ENCODE results near the gene MYEF2.
A peak's percentile ranks its signal among the peaks of the same experiment; 100 is the strongest.

The MYEF2 gene

DNA sequence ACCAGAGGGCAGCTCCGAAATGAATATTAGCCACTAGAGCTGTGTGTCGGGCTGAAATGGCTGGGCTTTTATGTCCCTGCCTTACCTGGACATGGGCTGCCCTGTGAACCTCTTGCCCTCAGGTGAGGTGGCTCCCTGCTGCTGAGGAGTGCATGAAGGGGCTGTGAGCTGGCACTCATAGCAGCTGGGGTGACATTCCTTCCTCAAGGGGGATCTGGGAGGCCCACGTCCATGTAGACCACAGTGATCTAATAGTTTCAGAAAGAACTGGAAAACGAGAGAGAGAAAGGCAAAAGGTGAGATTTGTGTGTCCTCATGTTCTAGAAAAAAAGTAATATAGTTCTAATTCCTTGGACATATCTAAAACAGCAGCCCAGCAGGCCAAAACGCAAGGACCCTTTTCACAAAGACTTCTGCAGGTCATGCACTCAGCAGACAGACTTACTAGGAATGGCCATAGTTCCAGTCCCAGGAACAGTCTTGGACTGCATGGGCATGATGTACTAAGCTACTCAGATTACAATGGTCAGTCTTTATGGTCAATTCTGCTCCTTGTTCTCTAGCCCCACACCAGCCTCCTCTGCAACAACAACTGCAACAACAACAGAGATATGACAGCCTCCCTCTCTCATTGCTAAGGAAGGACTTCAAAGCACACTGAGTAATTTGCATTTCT, 68.1 kb downstream of the MYEF2 start:
- H3K27me3 Mint-ChIP-seq, result peaks cover 9% of the 10 kb centered on the region
- no peaks in the 10 kb centered on the region for H3K9me3 Mint-ChIP-seq
- ATAC-seq, result no peak
- H3K4me3 Mint-ChIP-seq, result no peak overlapping the region
- no peaks in the 10 kb centered on the region for H3K36me3 Mint-ChIP-seq
- H3K4me1 Mint-ChIP-seq, result no peaks in the 10 kb centered on the region
- H3K27ac Mint-ChIP-seq, result no peak overlapping the region

DNA sequence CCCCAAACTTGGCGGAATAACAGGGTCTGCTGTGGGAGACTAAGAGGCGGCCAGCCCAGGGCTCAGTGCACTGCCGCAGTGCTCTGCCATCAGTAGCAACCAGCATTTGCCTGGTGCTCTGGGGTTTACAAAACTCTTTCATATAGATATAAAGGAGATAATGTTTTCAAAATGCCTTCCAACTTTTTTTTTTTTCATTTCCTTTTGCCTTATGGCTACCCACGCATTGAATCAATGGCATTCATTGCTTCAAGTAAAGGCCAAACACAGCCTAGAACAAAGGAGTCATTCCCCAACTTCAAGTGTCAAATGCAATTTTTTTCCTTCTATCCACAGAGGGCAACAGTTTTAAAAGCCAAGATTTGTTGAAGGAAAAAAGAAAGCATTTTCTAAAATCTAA, 68.9 kb downstream of the MYEF2 start:
- no peak overlapping the region for H3K27ac Mint-ChIP-seq

DNA sequence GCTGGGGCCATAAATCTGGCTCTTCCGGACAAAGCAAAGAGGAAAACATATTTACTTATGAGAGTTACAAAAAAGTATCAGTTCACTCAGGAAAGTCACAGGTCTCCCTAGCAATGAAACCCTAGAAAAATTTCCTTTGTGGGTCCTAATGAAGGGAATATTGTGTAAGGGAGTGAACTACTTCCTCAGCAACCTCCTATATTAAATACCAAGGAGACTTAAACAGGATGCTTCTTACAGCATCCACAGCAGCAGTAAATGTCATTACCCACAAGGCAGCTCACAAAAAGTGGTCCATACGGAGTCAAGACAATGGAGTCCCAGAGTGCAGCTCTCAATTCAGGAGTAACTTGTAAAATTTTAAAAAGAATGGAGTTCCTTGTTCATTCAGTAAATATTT, 72.2 kb downstream of the MYEF2 start:
- Mint-ChIP-seq H3K4me1 (no peaks in the 10 kb centered on the region), H3K36me3 (no peaks in the 10 kb centered on the region), H3K4me3 (no peak overlapping the region), H3K9me3 (no peaks in the 10 kb centered on the region), H3K27me3 (peaks cover 12% of the 10 kb centered on the region), H3K27ac (no peak overlapping the region)
- no peak for ATAC-seq

More for the DNA sequence above, 68.9 kb downstream of the MYEF2 start:
- Mint-ChIP-seq H3K27me3 (peaks cover 9% of the 10 kb centered on the region), H3K4me3 (no peak overlapping the region), H3K9me3 (no peaks in the 10 kb centered on the region), H3K4me1 (no peaks in the 10 kb centered on the region), H3K36me3 (no peaks in the 10 kb centered on the region)
- ATAC-seq, result no peak

DNA sequence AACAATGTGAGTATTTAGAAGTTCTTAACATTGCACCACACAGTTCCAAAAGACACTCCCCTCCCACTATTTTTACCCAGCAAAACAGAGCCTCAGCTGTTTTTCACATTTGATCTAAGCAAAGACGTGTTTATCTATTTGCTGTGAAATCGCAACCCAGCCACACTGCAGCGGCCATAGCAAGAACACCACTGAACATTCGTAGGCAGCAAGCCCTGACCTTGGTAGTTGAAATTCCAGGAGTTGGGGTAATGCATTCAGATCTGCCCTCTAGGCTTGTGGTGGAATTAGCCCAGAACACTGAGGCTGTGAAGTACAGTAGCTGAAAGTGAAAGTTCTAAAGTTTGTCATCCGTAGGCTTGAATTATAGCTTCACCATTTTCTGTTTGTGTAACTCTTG, 74.4 kb downstream of the MYEF2 start:
- Mint-ChIP-seq H3K27me3 (peaks cover 20% of the 10 kb centered on the region), H3K4me1 (no peaks in the 10 kb centered on the region), H3K36me3 (no peaks in the 10 kb centered on the region), H3K27ac (no peak overlapping the region), H3K9me3 (no peaks in the 10 kb centered on the region), H3K4me3 (no peak overlapping the region)
- no peak for ATAC-seq

DNA sequence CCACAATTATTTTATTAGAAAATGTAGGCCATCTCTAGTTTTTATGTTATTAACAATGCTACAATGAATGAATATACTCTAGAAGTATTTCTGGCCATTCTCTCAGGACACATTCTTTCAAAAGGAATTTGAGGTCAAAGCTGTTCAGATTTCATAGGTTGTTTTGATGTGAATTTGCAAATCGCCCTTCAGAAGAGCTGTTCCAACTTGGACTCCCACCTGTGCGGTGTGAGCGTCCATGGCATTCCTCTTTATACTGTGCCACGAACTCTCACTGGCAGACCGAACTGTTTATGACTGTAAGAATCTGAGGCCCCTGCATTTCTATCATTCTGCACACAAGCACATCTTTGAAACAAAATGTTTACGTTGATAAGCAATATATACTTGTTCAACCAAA, 75.9 kb downstream of the MYEF2 start:
- Mint-ChIP-seq H3K27ac (no peak overlapping the region), H3K36me3 (no peaks in the 10 kb centered on the region), H3K4me1 (no peaks in the 10 kb centered on the region)

DNA sequence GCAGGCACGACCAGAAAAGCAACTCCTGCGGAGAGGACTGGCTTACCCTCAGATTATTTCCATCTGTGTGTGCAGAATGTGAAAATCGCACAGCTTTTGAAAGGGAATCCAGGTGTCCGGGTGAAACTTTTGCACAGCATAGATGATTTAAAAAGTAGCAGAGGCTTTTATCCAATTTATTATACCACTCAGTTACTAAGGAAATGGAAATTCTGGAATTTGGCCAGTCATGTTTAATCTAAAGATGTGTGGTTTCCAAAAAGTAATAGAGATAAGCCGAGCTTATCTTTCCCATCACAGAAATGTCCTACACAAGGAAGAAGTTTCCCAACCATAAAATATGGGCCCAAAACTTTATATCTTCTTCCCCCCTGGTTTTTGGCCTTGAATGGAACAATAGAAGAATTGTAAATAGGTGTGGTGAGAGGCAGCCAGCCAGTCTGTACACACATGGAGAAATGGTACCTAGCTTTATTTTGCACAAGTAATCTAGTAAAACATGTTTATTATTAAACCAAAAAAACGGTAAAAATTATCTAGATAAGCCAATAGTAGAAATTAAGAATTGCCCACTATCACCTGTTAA, 76.6 kb downstream of the MYEF2 start:
- H3K4me3 Mint-ChIP-seq, result no peak overlapping the region
- H3K27ac Mint-ChIP-seq, result no peak overlapping the region
- no peak for ATAC-seq

More for the DNA sequence above, 75.9 kb downstream of the MYEF2 start:
- ATAC-seq, result no peak
- Mint-ChIP-seq H3K4me3 (no peak overlapping the region), H3K9me3 (no peaks in the 10 kb centered on the region), H3K27me3 (peaks cover 20% of the 10 kb centered on the region)

DNA sequence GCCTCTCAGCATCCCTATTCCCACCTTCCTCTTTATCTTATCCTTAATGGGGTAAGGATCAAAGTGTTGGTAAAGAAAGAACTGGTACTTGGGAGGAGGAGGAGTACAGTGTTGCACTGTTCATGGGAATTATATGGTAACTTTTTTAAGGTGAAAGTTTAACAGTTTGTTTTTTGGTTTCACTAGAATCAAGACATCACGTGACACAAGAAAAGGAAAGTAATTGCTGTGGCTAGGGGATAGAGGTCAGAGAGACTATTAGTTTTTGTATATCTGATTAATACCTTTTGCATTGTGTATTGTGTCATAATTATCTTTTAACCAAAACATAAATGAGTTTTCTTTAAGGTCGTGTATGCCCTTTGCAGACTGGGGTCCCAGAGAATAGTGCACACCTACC, 80.8 kb downstream of the MYEF2 start:
- no peaks in the 10 kb centered on the region for H3K36me3 Mint-ChIP-seq
- peaks cover 11% of the 10 kb centered on the region for H3K27me3 Mint-ChIP-seq
- no peaks in the 10 kb centered on the region for H3K4me1 Mint-ChIP-seq
- H3K4me3 Mint-ChIP-seq, result no peak overlapping the region
- no peaks in the 10 kb centered on the region for H3K9me3 Mint-ChIP-seq
- no peak for ATAC-seq
- H3K27ac Mint-ChIP-seq, result no peak overlapping the region

More for the DNA sequence above, 76.6 kb downstream of the MYEF2 start:
- H3K27me3 Mint-ChIP-seq, result peaks cover 13% of the 10 kb centered on the region
- H3K4me1 Mint-ChIP-seq, result no peaks in the 10 kb centered on the region
- H3K9me3 Mint-ChIP-seq, result no peaks in the 10 kb centered on the region
- no peaks in the 10 kb centered on the region for H3K36me3 Mint-ChIP-seq

DNA sequence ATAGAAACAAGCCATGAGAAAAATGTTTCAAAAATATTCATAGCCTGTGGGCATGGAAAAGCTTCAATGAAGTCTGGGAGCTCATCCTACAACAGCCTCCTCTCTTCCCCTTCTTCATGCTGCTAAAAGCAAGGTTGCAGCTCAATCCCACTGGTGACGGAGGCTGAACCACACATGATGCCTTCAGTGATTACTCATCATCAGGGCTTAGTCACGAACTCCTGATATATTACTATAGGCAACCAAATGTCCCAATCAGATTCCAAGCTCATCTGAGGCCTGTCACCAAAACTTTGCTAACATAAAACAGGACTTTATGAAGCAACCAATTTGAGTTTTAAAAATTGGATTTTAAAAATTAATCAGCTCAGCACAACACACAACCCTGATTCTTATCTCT, 81.3 kb downstream of the MYEF2 start:
- no peak overlapping the region for H3K4me3 Mint-ChIP-seq
- no peak for ATAC-seq
- no peaks in the 10 kb centered on the region for H3K36me3 Mint-ChIP-seq
- no peaks in the 10 kb centered on the region for H3K9me3 Mint-ChIP-seq
- H3K27ac Mint-ChIP-seq, result no peak overlapping the region
- peaks cover 11% of the 10 kb centered on the region for H3K27me3 Mint-ChIP-seq
- H3K4me1 Mint-ChIP-seq, result no peaks in the 10 kb centered on the region

DNA sequence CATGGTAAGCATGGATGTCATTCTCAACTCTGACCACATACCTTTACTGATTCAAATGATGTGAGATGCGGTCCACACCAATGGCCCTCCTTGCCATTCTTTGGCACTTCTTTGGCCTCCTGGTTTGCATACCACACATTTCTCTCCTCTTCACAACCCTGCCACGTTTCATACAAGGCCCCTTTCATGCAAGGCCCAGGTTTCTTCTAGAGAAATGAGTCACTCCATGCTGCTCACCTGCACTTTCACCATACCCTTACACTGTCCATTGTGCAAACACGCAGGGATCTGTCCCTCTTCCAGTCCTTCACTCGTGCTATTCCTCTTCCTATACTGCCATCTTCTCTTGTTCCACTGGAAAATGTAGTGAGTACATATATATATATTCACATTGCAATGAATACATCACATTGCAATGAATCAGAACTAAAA, 81.7 kb downstream of the MYEF2 start:
- H3K4me1 Mint-ChIP-seq, result no peaks in the 10 kb centered on the region
- no peaks in the 10 kb centered on the region for H3K9me3 Mint-ChIP-seq
- H3K27me3 Mint-ChIP-seq, result peaks cover 11% of the 10 kb centered on the region
- H3K36me3 Mint-ChIP-seq, result no peaks in the 10 kb centered on the region
- no peak overlapping the region for H3K4me3 Mint-ChIP-seq
- H3K27ac Mint-ChIP-seq, result no peak overlapping the region
- peak; percentile 38 for ATAC-seq

DNA sequence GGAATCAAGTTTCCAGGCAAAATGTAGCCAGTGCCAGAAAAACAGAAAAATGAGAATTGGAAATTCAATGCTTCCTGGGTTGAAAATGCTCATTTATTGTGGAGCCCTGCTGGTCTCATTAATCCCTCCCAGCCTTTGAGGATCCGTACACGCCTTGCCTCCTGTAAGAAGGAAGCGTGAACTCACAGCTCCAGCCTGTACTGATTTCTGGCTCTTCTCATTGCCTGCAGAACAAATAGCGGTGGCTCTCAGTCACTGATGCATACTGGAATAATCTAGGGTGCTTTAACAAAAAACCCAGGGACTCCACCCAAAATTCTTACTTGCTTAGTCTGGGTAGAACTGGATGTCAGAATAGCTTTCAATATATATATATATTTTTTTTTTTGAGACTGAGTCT, 86.6 kb downstream of the MYEF2 start:
- Mint-ChIP-seq H3K4me3 (no peak overlapping the region), H3K4me1 (no peaks in the 10 kb centered on the region), H3K27me3 (no peaks in the 10 kb centered on the region), H3K27ac (no peak overlapping the region), H3K36me3 (no peaks in the 10 kb centered on the region), H3K9me3 (no peaks in the 10 kb centered on the region)
- no peak for ATAC-seq

DNA sequence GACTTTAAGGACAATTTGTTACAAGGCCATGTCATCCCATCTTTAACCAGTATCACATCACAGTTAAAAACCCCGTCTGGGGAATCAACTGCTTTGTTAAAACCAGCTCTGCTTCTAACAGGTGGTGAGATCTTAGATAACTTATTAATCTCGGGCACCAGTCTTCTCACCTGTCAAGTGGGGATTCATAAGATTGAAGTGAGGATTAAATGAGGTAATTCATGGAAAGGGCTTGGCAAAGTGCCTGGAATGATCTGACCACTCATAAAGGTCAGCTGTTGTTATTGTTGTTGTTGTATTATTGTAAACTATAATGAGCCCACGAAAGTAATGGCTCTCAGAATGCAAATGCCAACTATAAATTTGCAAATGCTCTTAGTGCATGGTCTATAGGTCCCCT, 87.4 kb downstream of the MYEF2 start:
- H3K9me3 Mint-ChIP-seq, result no peaks in the 10 kb centered on the region
- no peaks in the 10 kb centered on the region for H3K4me1 Mint-ChIP-seq
- H3K4me3 Mint-ChIP-seq, result no peak overlapping the region
- no peak for ATAC-seq
- H3K27me3 Mint-ChIP-seq, result no peaks in the 10 kb centered on the region
- no peaks in the 10 kb centered on the region for H3K36me3 Mint-ChIP-seq
- no peak overlapping the region for H3K27ac Mint-ChIP-seq

DNA sequence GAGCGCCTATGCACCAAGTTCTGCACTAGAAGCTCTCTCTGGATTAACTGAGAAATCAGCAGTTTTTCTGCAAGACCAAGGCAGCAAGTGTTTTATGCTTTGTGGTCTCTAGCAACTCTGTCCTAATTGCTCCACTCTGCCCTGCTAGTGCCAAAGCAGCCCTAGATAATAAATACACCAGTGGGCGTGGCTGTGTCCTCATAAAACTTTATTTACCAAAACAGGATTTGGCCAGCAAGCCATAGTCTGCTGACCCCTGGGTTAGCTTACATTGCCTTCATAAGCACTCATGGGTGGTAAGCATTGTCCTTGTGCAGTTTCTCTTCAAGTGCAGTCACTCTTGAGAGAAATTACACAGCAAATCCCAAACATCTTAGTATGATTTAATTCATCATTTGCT, 88.0 kb downstream of the MYEF2 start:
- no peaks in the 10 kb centered on the region for H3K4me1 Mint-ChIP-seq

DNA sequence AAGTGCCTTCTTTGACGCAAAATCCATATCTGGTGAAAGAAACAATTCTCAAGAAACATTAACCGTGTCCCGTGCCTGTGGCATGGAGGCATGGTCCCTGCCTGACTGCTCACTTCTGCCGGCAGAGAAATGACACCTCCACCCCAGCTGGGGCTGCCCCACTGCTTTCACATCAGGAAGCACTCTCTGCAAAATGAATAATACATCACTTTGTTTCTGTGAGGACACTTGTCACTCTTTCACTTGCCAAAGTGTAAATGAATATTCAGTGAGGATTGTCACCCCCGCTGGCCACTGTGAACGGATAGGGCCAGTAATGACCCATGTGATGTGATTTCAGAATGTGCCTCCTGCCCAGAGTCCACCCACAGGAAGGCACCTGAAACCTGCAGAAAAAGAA, 88.4 kb downstream of the MYEF2 start:
- Mint-ChIP-seq H3K9me3 (no peaks in the 10 kb centered on the region), H3K27me3 (no peaks in the 10 kb centered on the region), H3K4me3 (no peak overlapping the region), H3K4me1 (no peaks in the 10 kb centered on the region), H3K36me3 (no peaks in the 10 kb centered on the region), H3K27ac (no peak overlapping the region)
- no peak for ATAC-seq

More for the DNA sequence above, 88.0 kb downstream of the MYEF2 start:
- H3K27me3 Mint-ChIP-seq, result no peaks in the 10 kb centered on the region
- no peak for ATAC-seq
- H3K27ac Mint-ChIP-seq, result no peak overlapping the region
- no peak overlapping the region for H3K4me3 Mint-ChIP-seq
- no peaks in the 10 kb centered on the region for H3K36me3 Mint-ChIP-seq
- H3K9me3 Mint-ChIP-seq, result no peaks in the 10 kb centered on the region

DNA sequence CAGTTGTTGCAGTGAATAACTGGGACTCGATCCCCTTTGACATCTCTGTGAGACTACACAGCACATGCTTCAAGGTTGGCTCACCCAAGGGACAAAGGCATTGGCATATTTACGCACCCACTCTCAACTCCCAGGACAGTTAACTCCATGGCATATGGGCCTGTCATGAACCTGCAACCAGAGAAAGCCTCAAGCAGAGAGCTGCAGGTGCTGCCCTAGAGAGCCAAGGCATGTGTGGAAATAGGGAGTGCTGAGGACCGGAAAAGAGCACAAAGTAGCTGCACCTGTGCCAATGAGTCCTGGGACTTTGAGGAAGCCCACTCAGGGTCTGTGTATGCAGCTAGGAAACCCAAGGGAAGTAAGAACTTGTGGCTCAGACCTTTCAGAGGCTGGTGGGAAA, 90.3 kb downstream of the MYEF2 start:
- H3K9me3 Mint-ChIP-seq, result no peaks in the 10 kb centered on the region
- H3K27ac Mint-ChIP-seq, result no peak overlapping the region
- ATAC-seq, result no peak
- H3K36me3 Mint-ChIP-seq, result no peaks in the 10 kb centered on the region
- no peaks in the 10 kb centered on the region for H3K27me3 Mint-ChIP-seq
- H3K4me1 Mint-ChIP-seq, result no peaks in the 10 kb centered on the region
- no peak overlapping the region for H3K4me3 Mint-ChIP-seq

DNA sequence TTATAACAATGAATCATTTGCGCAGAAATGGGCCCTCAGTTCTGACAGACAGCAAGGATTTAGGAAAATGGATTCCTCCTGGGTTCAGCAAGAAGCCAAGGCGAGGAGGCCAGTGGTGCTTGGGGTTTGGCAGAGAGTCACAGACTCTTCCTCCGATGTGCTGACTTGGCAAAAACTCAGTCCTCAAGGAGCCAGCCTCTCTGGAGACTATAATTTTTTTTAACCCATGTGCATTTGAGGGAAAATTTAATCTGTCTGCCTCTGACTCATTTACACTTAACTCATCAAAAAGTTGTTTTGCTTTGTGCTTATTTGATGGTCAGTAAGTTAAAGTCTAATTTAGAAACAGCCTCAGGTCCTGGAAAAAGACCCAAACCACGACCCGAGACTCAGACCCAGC, 91.5 kb downstream of the MYEF2 start:
- Mint-ChIP-seq H3K9me3 (no peaks in the 10 kb centered on the region), H3K4me1 (no peaks in the 10 kb centered on the region), H3K36me3 (no peaks in the 10 kb centered on the region), H3K4me3 (no peak overlapping the region), H3K27ac (no peak overlapping the region), H3K27me3 (no peaks in the 10 kb centered on the region)
- no peak for ATAC-seq

DNA sequence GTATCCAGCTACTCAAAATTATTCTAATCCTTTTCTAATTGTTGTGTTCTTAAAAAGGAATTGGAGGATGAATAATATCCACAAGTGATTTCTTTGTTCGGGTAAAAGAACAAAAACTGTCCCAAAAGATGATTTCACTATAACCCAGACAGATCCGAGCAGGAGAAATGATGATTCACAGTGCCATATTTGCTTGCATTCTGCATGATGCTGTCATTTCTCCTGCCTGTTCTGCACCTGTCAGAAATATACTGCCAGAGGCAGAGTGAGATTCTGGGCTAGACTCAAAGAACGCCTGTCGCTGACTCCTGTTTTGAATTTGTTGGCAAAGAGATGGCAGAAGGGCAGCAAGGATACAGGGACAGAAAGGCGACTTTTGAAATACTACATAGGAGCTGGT, 92.0 kb downstream of the MYEF2 start:
- H3K27me3 Mint-ChIP-seq, result no peaks in the 10 kb centered on the region
- no peak overlapping the region for H3K27ac Mint-ChIP-seq
- H3K4me1 Mint-ChIP-seq, result no peaks in the 10 kb centered on the region
- no peaks in the 10 kb centered on the region for H3K9me3 Mint-ChIP-seq
- H3K36me3 Mint-ChIP-seq, result no peaks in the 10 kb centered on the region
- ATAC-seq, result no peak
- no peak overlapping the region for H3K4me3 Mint-ChIP-seq

Data from stimulated activated memory B cell treated with anti-CD40 and anti-IgM and Interleukin-4, amounts not matched to agents 10 μg/mL and 1 μg/mL and 100 μg/mL, for 72 hours (primary cell).